Cardiac fibroblast (primary cell): ENCODE measurements around the gene DGUOK.
"Not testable (repeated sequence)": the region's sequence is repeated elsewhere in the genome, so short reads cannot be mapped to it uniquely, and the experiment has no call there.

ENCODE experiments used
- DNase-seq, 2 donors: peaks; one replicate each; pipeline versions ENCODE4 v3.0.0 to v3.0.0-alpha.2; 2010; ENCODE audit warnings: low read depth in 2 of 2
- H3K4me3 ChIP-seq, 2 donors: replicated peaks in 1 of 2; 1 replicate in 1 of 2; 2 replicates in 1 of 2; pipeline ENCODE4 v1.5.1; 2011; ENCODE audit warnings: low read depth in 2 of 2, low read length in 2 of 2, mild to moderate bottlenecking in 2 of 2, moderate library complexity in 1 of 2
- TF ChIP-seq, protein P1 (sequence below): IDR thresholded peaks from one replicate; pipeline ENCODE4 v1.5.1; 2011; ENCODE audit warnings: low read depth, mild to moderate bottlenecking, low read length, inconsistent platforms

The DGUOK gene

GRCh38 chr2:73901143-73901542 lies 25.5 kb upstream of the DGUOK start:
- TF ChIP-seq, protein P1, sequence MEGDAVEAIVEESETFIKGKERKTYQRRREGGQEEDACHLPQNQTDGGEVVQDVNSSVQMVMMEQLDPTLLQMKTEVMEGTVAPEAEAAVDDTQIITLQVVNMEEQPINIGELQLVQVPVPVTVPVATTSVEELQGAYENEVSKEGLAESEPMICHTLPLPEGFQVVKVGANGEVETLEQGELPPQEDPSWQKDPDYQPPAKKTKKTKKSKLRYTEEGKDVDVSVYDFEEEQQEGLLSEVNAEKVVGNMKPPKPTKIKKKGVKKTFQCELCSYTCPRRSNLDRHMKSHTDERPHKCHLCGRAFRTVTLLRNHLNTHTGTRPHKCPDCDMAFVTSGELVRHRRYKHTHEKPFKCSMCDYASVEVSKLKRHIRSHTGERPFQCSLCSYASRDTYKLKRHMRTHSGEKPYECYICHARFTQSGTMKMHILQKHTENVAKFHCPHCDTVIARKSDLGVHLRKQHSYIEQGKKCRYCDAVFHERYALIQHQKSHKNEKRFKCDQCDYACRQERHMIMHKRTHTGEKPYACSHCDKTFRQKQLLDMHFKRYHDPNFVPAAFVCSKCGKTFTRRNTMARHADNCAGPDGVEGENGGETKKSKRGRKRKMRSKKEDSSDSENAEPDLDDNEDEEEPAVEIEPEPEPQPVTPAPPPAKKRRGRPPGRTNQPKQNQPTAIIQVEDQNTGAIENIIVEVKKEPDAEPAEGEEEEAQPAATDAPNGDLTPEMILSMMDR = no peak
- no peak overlapping the region for H3K4me3 ChIP-seq
- no peak for DNase-seq

GRCh38 chr2:73902284-73902683 lies 24.4 kb upstream of the DGUOK start:
- DNase-seq = no peak
- H3K4me3 ChIP-seq = no peak overlapping the region
- TF ChIP-seq, protein P1 = no peak

DNA sequence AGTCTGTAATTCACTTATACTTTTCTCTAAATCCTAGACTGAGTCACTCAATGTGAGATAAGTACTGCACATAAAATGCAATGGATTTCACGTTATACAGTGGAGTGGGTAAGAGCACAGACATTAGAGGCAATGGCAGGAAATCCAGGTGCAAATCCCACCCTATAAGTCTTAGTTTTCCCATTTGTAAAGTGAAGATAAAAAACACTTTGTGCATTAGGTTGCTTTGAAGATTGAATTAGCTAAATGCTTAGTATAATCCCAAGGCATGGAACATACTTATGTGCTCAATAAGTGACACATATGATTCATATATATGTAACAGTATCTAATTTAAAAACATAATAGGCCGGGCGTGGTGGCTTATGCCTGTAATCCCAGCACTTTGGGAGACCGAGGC lies 23.4 kb upstream of the DGUOK start:
- DNase-seq = no peak
- H3K4me3 ChIP-seq = no peak overlapping the region
- TF ChIP-seq, protein P1 = no peak

DNA sequence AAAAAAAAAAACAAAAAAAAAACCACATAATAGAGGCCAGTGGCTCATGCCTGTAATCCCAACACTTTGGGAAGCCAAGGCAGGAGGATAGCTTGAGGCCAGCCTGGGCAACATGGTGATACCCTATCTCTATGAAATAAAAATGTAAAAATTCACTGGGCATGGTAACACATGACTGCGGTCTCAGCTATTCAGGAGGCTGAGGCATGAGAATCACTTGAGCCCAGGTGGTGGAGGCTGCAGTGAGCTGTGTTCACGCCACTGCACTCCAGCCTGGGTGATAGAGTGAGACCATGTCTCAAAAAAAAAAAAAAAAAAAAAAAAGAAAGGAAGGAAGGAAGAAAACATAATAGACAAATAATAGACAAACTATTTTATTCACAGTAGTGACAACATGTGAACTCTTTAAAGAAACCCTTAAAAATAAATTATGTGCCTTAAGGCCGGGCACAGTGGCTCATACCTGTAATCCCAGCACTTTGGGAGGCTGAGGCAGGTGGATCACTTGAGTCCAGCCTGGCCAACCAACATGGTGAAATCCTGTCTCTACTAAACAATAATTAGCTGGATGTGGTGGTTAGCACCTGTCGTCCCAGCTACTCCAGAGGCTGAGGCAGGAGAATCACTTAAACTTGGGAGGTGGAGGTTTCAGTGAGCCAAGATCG lies 22.6 kb upstream of the DGUOK start:
- not testable (repeated sequence) for DNase-seq, H3K4me3 ChIP-seq

- H3K4me3 ChIP-seq = no peak overlapping the region
- no peak for DNase-seq
- TF ChIP-seq, protein P1 = no peak
Measured at GRCh38 chr2:73904952-73905351, 21.7 kb upstream of the DGUOK start.

GRCh38 chr2:73906847-73907505 lies 19.7 kb upstream of the DGUOK start:
- DNase-seq = no peak
- TF ChIP-seq, protein P1 = no peak

GRCh38 chr2:73907840-73908452 lies 18.7 kb upstream of the DGUOK start:
- DNase-seq = peak; percentile 32 to 34
- TF ChIP-seq, protein P1 = no peak
- H3K4me3 ChIP-seq = no peak overlapping the region

More at GRCh38 chr2:73906847-73907505, 19.7 kb upstream of the DGUOK start:
- no peak overlapping the region for H3K4me3 ChIP-seq
